Body of pancreas (tissue), 4 donors: Measurements from ENCODE around the gene PSMD1. TPM values are rescaled to one million over a fixed set of nuclear protein-coding genes. Genes with fewer than 3 reads are reported as not detected.

Source experiments
- ATAC-seq: fragments of 150-250 bp; one replicate; pipeline ENCODE4 v1.9.1; 2016
- DNase-seq, 4 donors: peaks; one replicate each; pipeline ENCODE4 v3.0.0-alpha.2; 2019
- H3K27ac ChIP-seq, 4 donors: fragments of 200-600 bp; sonication (generic); 1 replicate in 3 of 4; 2 replicates in 1 of 4; pipeline versions ENCODE4 v1.5.1 to v1.6.1; 2016 to 2019; ENCODE audit warnings: mild to moderate bottlenecking in 1 of 4, mixed read lengths in 1 of 4, moderate library complexity in 1 of 4
- H3K27me3 ChIP-seq, 2 donors: fragments of 200-600 bp; sonication (generic); one replicate each; pipeline ENCODE4 v1.6.0; 2016; ENCODE audit warnings: mild to moderate bottlenecking in 1 of 2
- H3K36me3 ChIP-seq, 2 donors: fragments of 200-600 bp; sonication (generic); replicated peaks in 1 of 2; 2 replicates each; pipeline ENCODE4 v1.5.1; 2016; ENCODE audit warnings: low read depth in 2 of 2; ENCODE audit not compliant: insufficient read depth in 1 of 2
- H3K4me1 ChIP-seq: fragments of 200-600 bp; sonication (generic); one replicate; pipeline ENCODE4 v1.6.0; 2016
- H3K4me3 ChIP-seq, 2 donors: fragments of 200-600 bp; sonication (generic); 1 replicate in 1 of 2; 2 replicates in 1 of 2; pipeline ENCODE4 v1.5.1; 2016 to 2019
- H3K9me3 ChIP-seq, 3 donors: fragments of 200-600 bp; sonication (generic); 1 replicate in 2 of 3; 2 replicates in 1 of 3; pipeline ENCODE4 v1.5.1; 2016
- POLR2A ChIP-seq, 3 donors: fragments of 450-650 bp; IDR thresholded peaks; one replicate each; pipeline ENCODE4 v1.6.1; 2016; ENCODE audit warnings: antibody characterized with exemption in 3 of 3, mild to moderate bottlenecking in 2 of 3
- WGBS, 2 donors: methylation state at CpG; one replicate each; pipeline ENCODE4 v1.1.5; 2017; 5-methylcytosine and 5-hydroxymethylcytosine counted together
- intact Hi-C: fragments of 100-400 bp; cut with DNase I; formaldehyde crosslinking; loops from one replicate; pipeline ENCODE4 v1.15.1; 2023
- total RNA-seq, 2 donors: library from RNA; depleted of rRNA; stranded (reverse); fragments of >200 nt; gene quantifications; one replicate each; pipeline ENCODE4 v1.1.0, GENCODE V29; 2016
- TF ChIP-seq, protein P1 (sequence below), 7 experiments: fragments of 450-650 bp in 4 of 7; fragments of 200-600 bp in 3 of 7; sonication (generic) in 3 of 7; IDR thresholded peaks; one replicate each; pipeline ENCODE4 v1.5.1; 2016 to 2019; ENCODE audit warnings: antibody characterized with exemption in 7 of 7

The PSMD1 gene
- total RNA-seq, 2 donors from 2014 or later, result 20.5 to 27.4 TPM

DNA sequence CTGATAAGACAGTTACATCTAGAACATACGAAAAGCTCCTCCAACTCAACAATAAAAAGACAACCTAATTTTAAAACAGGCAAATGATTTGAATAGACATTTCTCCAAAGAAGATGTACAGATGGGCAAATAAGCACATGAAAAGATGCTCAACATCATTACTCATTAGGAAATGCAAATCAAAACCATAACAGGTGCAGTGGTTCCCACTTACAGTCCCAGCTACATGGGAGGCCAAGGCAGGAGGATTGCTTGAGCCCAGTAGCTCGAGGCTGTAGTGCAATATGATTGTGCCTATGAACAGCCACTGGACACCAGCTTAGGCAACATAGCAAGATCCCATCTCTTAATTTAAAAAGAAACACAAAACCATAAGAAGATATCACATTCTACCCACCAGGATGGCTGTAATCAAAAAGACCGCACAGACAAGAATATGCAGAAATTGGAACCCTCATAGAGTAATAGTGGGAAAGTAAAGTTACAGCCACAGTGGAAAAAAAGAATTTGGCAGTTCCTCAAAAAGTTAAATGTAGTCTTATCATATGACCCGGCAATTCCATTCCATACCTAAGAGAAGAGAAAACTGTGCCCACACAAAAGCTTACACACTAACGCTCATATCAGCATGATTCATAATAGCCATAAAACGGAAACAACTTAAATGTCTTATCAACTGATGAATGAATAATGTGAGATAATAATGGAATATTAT is 111.2 kb downstream of the PSMD1 start:
- 79 to 82% methylated on average over 6 of the region's 6 CpGs for WGBS, 2 donors
- Histone ChIP-seq H3K27me3 (no peaks in the 10 kb centered on the region), H3K36me3 (peaks cover 0 to 6% of the 10 kb centered on the region in 2 donors), H3K27ac (no peak overlapping the region), H3K4me1 (no peaks in the 10 kb centered on the region), H3K9me3 (no peaks in the 10 kb centered on the region), H3K4me3 (no peak overlapping the region)
- TF ChIP-seq, protein P1, sequence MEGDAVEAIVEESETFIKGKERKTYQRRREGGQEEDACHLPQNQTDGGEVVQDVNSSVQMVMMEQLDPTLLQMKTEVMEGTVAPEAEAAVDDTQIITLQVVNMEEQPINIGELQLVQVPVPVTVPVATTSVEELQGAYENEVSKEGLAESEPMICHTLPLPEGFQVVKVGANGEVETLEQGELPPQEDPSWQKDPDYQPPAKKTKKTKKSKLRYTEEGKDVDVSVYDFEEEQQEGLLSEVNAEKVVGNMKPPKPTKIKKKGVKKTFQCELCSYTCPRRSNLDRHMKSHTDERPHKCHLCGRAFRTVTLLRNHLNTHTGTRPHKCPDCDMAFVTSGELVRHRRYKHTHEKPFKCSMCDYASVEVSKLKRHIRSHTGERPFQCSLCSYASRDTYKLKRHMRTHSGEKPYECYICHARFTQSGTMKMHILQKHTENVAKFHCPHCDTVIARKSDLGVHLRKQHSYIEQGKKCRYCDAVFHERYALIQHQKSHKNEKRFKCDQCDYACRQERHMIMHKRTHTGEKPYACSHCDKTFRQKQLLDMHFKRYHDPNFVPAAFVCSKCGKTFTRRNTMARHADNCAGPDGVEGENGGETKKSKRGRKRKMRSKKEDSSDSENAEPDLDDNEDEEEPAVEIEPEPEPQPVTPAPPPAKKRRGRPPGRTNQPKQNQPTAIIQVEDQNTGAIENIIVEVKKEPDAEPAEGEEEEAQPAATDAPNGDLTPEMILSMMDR (IDR thresholded peaks at IDR 0.05), result no peak
- no peak for TF ChIP-seq POLR2A (IDR thresholded peaks at IDR 0.05)
- DNase-seq, result no peak
- intact Hi-C loops, result no loop called here
- ATAC-seq, result no peak

DNA sequence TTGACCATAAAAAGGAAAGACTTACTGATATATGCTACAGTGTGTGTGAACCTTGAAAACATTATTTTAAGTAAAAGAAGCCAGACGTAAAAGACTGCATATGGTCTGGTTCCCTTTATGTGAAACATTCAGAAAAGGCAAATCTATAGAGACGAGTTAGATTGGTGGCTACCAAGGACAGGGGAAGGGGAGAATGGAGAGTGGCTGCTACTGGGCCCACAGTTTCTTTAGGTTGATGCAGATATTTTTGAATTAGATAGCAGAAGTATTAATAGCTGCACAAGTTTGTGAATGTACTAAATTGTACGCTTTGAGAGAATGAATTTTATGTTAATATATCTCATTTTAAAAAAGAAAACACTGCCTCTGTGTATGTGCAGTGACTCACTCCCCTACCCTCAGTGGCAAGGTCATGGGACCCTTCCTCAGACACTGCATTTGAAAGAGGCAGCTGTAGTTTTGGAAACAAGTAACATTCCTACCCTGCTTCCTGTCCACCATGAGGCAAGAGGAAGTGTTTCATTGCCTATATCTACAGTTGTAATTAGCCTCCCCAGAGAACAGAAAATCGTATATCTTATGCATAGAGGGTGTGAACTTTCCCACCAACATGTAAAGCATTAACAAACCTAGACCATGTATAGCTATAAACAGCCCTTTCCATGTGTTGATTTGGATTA is 111.9 kb downstream of the PSMD1 start:
- no peaks in the 10 kb centered on the region for H3K4me1 ChIP-seq
- no peak overlapping the region for H3K4me3 ChIP-seq
- H3K27ac ChIP-seq, result no peak overlapping the region
- ATAC-seq (no peak), DNase-seq (no peak)
- intact Hi-C loops, result no loop called here
- H3K27me3 ChIP-seq, result no peaks in the 10 kb centered on the region
- TF ChIP-seq, protein P1 (IDR thresholded peaks at IDR 0.05), result no peak
- no peak for TF ChIP-seq POLR2A (IDR thresholded peaks at IDR 0.05)
- 81 to 83% methylated on average over 4 of the region's 4 CpGs for WGBS, 2 donors
- H3K36me3 ChIP-seq, result peaks cover 0 to 6% of the 10 kb centered on the region in 2 donors
- no peaks in the 10 kb centered on the region for H3K9me3 ChIP-seq

DNA sequence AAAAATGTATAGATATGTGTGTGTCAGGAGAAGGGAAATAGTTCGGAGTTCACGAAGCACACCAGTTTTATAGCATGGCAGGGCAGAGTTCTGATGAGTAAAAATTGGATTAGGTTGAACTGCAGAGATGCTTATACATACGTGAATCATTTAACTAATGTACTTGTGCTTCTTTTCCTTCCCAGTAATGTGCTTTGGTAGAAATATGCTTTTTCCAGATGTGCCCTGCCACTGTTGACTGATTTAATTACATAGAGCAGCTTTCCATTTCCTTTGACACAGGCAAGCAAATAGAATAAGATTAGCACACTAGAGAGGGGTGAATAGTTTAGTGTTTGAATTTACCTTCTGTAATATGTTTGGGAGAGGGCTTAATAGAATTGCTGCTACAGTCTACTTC is 112.8 kb downstream of the PSMD1 start:
- Histone ChIP-seq H3K27me3 (no peaks in the 10 kb centered on the region), H3K4me3 (no peak overlapping the region), H3K27ac (no peak overlapping the region), H3K9me3 (no peaks in the 10 kb centered on the region), H3K4me1 (no peaks in the 10 kb centered on the region), H3K36me3 (peaks cover 0 to 6% of the 10 kb centered on the region in 2 donors)
- WGBS, 2 donors, result 71 to 95% methylated on average over 3 of the region's 3 CpGs
- no peak for ATAC-seq
- DNase-seq, result no peak
- intact Hi-C loops, result no loop called here
- no peak for TF ChIP-seq POLR2A (IDR thresholded peaks at IDR 0.05)
- TF ChIP-seq, protein P1 (IDR thresholded peaks at IDR 0.05), result no peak

DNA sequence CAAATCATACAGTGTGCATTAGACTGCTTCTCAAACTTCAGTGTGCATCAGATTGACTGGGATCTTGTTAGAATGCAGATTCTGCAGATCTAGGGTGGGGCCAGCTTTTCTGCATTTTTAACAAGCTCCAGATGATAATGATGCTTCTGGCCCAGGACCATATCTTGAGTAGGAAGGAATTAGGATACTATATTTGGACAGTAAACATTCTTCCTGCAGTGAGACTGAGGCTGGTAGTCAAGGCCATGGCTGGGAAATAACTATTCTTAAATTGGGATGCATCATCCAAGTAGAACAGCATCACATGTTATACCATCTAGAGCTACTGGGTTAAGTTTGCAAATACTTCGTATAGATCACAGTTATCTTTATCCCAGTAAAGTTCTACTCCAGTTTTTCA is 113.4 kb downstream of the PSMD1 start:
- no peak for TF ChIP-seq POLR2A (IDR thresholded peaks at IDR 0.05)
- TF ChIP-seq, protein P1 (IDR thresholded peaks at IDR 0.05), result no peak
- WGBS, 2 donors, result 45 to 66% methylated on average over 1 of the region's 1 CpG
- Histone ChIP-seq H3K27me3 (no peaks in the 10 kb centered on the region), H3K4me1 (no peaks in the 10 kb centered on the region), H3K27ac (no peak overlapping the region), H3K9me3 (no peaks in the 10 kb centered on the region), H3K36me3 (peaks cover 0 to 6% of the 10 kb centered on the region in 2 donors), H3K4me3 (no peak overlapping the region)
- ATAC-seq (no peak), DNase-seq (no peak)
- intact Hi-C loops, result no loop called here
